Activated CD8-positive, alpha-beta memory T cell treated with anti-CD3 and anti-CD28 coated beads for 48 hours (primary cell): ENCODE results near the gene PDE4B.

ENCODE experiments used
- DNase-seq, 3 experiments: peaks; one replicate each; pipeline ENCODE4 v3.0.0-alpha.2; 2020; ENCODE audit warnings: low read depth in 2 of 3, low spot score in 2 of 3

Gene PDE4B

DNA sequence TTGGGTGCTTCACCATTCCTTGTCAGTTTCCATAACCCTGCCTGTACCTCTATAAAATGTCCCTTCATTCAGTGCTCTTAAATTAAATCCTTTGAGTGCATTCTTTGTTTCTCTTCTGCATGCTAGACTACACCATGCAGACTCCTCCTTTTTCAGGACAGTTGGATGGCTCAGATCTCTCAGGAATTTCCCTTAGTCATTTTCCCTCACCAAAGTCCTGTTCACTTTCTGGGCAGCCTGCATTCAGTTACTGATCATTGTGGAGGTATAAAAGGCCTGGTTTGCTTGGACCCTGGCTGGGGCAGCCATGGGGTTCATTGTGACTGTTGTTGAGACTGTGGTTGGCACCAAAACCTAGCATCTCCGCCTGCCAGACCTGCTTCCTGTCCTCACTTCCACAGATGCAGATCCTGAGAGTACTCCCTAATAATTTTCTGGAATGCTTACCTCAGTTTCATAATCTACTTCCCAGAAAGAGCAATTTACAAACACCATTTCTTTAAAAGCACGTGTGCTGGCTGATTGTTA, 88.4 kb downstream of the PDE4B start:
- DNase-seq = no peak

DNA sequence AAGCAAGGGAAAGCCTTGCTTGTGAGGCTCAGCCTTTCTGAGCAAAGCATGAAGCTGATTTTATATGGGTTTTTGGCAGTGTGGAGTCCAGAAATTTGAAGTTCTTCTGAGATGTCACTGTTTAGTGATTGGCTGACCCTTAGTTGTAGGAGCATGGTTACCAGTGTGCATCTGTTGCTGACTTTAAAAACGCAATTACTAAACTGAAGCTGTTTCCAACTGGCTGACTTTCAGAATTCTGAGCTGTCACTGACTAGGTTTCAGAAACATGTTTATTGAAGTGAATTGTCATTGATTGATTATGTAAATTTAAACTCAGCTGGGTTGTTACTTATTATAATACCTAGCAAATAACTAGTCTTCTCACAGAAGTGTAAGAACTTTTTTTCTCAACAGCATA, 89.4 kb downstream of the PDE4B start:
- DNase-seq = no peak

DNA sequence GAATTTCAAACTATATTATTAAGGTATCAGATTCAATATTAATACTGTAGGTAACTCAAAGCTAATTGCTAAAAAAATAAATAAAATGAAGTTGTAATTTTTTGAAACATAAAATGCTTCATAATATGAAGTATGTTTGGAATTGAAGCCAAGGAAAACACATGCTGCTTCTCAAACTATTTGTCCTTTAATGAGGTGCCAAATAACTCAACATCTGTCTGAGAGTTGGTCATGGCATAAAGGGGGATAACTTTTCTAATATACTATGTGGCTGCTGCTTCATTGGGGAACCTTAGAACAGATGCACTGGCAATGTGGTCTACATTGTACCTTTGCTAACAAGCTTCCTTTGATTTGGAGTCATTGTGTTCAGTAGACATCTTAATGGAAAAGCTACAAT, 96.7 kb downstream of the PDE4B start:
- no peak for DNase-seq

DNA sequence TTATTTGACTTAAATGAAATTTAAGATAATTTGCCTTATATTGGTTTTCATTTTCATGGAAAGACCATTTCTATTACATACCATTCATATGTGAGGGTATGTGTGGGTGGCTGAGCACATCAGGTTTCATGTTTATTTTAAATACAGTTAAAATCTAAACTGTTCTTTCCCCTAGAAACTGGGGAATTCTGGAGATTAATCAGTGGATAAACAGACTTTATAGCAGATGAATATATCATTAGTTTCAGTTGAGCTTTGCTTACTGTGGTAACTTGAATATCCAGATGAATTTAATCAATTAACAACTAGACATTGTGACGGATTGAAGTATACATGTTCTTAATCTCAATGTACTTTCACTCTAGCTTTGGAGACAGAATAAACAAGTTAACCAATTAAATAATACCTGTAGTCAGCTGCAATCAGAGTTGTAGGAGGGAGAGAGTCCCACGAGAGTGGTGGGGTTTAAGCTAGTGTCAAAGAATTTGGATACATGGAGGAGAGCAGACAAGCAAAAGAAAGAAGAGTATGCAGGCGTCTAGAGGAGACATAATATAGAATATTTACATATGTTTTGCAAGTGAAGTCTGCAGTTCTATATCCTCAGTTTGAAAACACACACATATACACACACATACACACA, 97.6 kb downstream of the PDE4B start:
- no peak for DNase-seq

DNA sequence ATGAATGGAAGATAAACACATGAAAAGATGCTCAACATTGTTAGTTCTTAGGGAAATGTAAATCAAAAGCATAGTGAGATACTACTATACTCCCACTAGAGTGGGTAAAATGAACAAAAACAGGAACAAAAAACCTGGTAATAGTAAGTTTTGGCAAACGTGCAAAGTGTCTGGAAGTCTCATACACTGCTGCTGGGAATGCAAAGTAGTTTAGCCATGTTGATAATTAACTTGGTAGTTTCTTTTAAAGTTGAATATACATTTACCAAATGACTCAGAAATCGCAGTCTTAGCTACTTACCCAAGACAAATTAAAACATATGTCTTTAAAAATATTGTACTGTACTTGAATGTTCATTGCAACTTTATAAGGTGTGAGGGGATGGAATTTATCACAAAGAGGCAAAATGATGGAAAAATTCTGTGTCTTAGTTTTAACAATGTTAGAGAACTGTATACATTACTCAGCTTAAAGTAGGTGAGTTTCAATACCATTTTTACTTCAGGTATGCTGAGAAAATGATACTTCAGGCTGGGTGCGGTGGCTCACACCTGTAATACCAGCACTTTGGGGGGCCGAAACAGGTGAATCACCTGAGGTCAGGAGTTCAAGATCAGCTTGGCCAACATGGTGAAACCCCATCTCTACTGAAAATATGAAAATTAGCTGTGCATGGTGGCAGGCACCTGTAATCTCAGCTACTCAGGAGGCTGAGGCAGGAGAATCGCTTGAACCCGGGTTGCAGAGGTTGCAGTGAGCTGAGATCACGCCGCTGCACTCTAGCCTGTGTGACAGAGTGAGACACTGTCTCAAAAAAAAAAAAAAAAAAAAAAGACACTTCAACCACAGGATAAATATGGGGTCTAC, 102.3 kb downstream of the PDE4B start:
- no peak for DNase-seq

DNA sequence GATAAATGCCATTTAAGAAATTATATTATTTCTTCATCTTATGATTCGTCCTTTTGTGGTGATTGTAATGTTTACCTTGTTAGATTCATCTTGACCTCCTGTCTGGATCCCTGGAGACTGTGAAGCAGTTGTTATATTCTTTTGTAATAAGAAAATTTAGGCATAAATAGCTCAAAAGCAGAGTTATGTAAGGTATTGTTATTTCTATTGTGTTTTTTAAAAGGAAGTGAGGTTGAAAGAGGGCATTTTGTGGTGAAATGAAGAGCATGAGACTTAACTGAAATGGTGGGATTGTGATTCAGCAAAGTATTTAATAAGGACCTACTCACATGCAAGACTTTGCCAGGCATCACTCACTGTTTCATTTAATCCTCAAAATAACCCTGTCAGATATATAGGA, 104.0 kb downstream of the PDE4B start:
- no peak for DNase-seq

DNA sequence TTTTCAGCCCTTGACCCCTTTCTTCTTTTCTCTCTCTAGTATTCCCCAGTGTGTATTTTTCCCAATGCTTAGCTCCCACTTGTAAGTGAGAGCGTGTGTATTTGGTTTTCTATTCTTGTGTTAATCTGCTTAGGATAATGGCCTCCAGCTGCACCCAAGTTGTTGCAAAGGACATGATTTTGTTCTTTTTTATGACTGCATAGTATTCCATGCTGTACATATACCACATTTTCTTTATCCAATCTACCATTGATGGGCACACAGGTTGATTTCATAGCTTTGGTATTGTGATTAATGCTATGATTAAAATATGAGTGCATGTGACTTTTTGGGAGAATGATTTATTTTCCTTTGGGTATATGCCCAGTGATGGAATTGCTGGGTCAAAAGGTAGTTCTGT, 104.8 kb downstream of the PDE4B start:
- DNase-seq = no peak

DNA sequence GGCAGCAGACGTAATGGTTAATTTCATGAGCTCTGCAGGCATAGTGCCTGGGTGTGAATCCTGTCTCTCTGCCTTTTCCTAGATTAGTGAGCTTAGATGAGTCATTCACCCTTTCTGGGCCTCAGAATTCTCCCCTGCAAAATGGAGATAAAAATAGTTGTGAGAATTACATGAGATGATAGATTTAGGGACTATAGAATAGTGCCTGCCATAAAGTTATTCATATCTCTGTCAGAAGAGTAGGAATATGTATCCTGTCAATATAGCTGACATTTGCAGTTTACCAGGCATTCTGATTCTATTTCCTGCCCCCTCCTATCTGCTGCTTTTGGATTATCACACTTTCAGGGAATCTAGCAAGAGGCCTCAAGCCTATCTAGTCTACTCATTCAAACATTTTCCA, 112.0 kb downstream of the PDE4B start:
- no peak for DNase-seq

DNA sequence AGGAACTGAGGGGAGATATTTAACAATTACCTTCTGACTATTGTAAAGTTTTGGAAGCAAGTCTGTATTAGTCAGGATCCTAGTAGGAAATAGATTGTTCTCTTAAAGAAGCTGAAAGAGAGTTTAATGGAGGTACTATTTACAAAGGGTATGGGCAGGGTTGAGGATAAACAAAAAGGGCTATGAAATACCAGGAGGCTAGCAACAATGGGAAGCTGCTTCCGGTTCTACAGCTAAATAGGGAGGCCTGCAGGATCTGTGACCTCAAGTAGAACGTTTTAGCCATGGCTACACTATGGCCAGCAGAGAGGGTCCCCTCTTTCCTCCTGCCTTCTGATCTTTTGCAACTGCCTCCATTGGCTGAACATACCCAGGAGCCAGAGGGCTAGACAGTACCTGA, 117.7 kb downstream of the PDE4B start:
- DNase-seq = no peak

DNA sequence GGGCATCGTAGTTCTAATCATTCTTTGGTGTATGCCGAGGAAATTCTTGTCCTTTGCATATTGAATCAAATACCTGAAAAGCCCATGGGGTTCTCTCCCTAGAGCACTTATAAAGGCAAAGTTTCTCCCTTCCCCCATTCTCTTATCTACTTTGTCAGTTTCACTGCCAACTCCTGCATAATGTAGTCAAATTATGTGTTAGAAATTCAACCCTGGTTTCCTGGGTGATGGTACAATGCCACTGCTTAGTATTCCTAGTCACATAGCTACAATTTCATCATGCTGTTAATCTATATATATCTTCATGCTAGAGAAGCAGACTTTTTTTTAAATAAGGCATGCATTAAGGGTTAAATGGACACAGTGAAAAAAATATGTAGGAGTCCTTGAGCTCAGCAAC, 119.0 kb downstream of the PDE4B start:
- DNase-seq = no peak

DNA sequence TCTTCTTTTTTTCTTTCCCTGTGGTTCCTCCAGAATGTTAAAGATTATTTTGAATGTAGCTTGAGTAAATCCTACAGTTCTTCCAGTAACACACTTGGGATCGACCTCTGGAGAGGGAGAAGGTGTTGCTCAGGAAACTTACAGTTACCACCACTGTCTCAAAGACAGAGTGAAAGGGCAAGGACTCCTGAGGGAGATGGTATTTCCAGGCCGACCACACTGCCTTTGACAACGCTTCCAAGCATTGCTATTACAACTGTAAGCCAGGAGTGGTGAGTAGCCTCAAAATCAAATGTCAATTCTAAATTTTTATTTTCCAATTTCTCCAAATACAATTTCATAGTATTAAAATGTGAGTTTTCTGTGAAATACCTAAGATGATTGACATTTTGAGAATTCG, 125.9 kb downstream of the PDE4B start:
- no peak for DNase-seq

DNA sequence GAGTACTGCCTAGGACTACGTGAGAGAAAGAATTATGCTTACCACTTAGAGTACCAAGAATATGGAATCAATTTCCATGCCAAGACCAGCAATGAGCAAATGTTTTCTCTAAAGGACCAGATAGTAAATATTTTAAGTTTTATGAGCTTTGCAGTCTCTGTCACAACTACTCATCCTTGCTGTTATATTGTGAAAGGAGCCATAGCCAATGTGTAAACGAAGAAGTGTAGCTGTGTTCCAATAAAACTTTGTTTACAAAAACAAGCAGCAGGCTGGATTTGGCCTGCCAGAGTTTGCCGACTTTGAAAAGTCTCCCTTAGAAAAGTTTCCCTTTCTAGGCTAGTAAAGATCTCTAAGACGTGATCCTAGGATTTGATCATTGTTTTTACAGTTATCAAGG, 128.8 kb downstream of the PDE4B start:
- DNase-seq = no peak

DNA sequence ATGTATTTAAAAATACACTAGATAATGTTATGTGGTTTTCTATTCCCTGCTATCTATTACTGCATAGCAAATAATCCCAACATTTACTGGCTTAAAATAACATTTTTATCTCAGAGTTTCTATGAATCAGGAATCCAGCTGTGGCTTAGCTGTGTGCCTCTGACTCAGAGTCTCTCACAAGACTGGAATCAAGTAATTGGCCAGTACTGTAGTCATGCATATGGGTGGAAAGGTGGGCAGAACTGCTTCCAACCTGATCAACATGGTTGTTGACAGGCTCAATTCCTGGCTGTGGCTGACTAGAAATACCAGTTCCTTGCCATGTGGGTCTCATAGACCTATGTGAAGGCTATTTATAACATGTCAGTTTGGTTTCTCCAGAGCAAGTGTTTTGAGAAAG, 131.8 kb downstream of the PDE4B start:
- no peak for DNase-seq

DNA sequence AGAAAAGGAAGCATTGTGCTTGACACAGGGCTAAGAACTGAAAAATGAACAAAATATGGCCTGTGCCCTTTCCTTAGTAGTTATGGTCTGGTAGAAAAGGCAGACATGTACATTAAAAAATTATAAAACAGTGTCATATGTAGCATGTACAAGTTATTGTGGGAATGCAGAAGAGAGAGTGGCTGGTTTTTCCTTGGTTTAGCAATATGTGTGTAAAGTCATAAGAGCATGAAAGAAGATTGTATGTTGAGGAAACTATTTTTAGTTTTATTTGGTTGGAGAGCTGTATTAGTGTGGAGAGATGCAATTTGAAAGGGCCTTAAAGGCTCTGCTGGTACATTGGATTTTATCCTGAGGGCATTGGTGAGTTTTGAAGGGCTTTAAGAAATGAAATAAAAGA, 145.8 kb downstream of the PDE4B start:
- DNase-seq = no peak

DNA sequence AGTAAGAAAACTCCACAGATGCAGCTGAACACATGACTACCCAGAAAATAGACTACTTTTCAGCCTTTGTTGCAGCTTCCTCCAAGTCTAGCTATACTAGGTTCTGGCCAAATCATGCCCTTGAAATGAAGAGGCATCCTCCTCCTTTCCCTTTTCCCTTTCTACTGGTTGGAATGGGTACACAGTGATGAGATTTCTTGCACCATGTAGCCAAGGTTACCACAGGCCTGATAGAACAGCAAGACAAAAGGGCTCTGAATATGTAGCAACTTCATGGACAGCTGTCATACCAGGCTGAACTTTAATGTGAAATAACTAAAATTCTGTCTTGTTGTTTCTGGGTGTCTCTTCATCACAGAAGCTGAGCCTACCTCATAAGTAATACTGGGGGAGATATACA, 146.5 kb downstream of the PDE4B start:
- DNase-seq = no peak

DNA sequence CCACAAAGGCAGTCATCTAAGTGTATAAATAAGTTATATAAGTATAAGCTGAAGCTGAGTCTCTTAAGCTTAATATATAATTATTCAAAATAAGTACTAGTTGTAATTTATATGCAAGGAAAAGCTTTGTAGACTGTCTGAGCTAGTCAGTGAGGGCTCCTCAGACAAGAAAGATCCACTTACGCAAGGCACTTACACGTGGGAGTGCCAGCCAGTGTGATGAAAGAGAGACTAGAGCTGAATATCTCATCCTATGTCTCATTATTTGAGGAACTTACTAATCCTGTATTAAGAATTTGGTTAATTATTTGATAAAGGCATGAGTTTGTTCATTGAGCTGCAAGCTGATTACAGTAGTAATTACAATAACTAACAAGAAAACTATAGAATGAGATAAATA, 146.9 kb downstream of the PDE4B start:
- DNase-seq = no peak

DNA sequence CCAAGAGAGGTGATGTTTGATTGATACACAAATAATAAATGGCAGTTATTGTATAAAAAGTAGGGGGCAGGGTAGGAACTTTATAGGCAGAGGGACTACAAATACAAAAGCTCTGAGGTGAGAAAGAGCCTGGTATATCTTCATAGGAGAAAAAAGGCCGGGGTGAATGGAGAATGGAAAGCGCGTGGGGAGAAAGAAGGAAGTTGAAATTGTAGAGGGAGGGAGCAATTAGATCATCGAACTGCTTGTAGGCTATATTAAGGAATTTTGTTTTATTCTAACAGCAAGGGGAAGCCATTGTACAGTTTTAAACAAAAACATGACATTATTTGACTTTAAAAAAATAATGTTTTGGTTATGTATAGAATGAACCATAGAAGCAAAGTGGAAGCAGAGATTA, 147.4 kb downstream of the PDE4B start:
- DNase-seq = no peak

DNA sequence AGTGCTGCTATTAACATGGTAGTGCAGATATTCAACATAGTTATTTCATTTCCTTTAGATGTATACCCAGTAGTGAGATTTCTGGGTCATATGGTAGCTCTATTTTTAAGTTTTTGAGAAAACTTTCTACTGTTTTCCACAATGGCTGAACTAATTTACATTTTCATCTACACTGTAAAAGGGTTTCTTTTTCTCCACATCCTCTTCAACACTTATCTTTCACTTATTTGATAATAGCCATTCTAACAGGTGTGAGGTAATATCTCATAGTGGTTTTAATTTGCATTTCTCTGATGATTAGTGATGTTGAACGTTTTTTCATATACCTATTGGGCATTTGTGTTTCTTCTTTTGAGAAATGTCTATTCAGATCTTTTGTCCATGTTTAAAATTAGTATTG, 149.8 kb downstream of the PDE4B start:
- no peak for DNase-seq

DNA sequence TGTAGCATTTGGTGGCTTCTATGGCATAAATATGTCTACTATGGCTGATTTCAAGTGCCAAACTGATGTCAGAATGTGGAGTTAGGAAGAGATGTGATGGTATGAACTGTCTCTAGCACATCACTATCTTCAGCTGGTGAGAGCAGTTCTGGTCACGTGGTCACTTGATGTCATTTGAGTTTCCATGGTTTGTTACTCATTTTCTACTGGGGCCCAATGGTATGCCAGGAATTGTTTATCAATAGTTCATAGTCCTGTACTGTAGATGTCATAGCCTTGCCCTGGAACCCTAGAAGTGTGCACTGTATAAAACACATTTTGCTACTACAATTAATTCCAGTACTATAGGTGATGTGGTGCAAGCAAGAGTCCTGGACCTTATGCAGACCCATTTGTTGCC, 153.7 kb downstream of the PDE4B start:
- no peak for DNase-seq

DNA sequence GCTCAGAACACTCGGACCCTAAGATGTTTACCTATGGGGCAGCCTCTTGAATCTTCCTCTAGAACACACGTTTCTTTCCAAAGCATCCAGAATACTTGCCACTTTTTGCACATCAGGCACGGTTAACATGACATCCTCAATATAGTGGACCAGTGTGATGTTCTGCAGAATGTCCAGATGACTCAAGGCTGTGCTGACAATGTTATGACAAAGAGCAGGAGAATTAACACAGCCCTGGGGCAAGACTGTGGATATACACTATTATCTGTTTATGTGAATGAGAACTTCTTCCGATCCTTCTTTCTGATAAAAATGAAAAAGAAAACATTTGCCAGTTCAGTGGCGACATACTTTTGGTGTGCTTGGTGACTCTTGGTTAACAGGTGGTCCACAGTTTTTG, 154.3 kb downstream of the PDE4B start:
- no peak for DNase-seq

DNA sequence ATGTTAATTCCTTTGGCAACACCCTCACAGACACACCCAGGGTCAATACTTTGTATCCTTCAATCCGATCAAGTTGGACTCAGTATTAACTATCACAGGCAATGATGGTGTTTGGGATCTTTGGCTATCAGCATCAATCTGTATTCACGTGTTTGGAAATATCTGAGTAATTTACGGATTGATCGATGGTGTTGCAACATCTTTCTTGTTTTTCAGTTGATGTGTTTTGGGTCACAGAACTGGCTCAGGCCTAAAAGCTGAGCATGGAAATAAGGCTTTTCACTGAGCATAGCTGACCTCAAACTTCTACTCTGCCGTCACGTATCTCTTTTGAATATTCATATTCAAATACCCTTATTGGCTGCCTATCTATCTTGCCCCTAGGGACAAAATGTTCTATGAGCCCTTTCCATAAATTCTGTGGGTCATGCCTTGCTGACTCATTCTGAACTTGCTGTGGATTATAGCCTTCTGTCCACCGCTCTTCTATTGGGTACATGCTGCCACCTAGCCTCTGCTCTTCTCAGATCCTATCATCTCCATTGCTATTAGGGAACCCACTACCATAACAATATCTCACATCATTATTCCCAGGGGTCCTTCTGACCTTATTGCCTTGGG, 156.0 kb downstream of the PDE4B start:
- no peak for DNase-seq

DNA sequence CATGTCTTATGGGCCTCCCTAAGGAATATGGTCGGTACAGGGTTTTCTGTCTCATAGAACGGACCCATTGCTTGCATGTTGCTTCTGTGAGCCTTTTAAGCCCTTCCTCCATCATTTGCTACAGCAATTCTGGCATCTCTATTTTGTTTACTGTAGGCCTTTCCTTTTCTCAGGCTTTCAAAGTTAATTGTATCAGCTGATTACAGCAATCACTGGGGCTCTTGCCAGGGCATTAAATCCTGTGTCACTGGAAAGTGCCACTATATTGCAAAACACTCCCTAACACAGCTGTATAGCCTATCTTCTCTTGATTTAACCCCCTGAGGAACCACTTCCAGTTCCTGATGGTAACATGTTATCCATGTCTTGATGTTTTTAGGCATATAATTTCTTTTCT, 156.5 kb downstream of the PDE4B start:
- no peak for DNase-seq
